GM21447 (cell line): ENCODE measurements around the gene TMEM63A.
"Not testable (repeated sequence)": the region's sequence is repeated elsewhere in the genome, so short reads cannot be mapped to it uniquely, and the experiment has no call there.

Experiments used
- ATAC-seq: cut with Tn5 transposase; IDR thresholded peaks from one replicate; pipeline ENCODE4 v1.9.1; 2021; ENCODE audit not compliant: unreplicated experiment

Gene TMEM63A

DNA sequence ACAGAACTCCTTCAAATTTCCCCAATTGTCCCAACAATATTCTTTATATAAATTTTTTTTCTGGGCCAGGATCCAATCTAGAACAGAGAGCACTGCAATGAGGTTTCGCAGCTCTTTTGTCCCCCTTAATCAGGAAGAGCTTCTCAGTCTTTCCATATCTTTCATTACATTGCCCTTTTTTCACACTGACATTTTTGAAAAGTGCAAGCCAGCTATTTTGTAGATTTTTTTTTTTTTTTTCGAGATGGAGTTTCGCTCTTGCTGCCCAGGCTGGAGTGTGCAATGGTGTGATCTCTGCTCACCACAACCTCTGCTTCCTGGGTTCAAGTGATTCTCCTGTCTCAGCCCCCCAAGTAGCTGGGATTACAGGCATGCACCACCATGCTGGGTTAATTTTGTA is 75.4 kb downstream of the TMEM63A start:
- not testable (repeated sequence) for ATAC-seq

DNA sequence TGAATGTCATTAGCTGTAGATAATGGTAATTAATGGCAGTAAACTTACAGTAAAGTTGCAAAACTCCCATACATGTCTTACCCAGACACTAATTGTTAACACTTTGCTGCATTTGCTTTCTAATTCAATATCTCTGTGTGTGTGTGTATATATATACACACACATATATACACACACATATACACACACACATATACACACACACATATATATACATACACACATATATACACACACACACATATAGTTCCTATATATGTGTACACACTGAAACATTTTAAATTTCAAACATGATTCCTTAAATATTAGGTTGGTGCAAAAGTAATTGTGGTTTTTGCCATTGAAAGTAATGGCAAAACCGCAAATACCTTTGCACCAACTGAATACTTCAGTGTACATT is 75.9 kb downstream of the TMEM63A start:
- ATAC-seq: no peak

DNA sequence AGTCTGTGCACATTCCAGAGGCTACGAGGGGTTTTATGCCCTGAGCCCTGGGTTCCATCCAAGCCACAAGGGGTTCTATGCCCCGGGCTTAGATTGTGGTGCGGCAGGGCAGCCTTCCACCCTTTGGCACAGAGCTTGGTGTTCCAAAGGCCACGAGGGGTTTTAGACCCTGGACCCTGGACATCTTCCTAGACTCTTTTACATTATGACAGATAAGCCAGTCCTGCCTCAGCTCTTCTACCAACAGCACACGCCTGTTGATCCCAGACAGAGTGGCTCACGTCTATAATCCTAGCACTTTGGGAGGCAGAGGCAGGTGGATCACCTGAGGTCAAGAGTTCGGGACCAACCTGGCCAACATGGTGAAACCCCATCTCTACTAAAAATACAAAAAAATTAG is 81.0 kb downstream of the TMEM63A start:
- ATAC-seq: not testable (repeated sequence)

DNA sequence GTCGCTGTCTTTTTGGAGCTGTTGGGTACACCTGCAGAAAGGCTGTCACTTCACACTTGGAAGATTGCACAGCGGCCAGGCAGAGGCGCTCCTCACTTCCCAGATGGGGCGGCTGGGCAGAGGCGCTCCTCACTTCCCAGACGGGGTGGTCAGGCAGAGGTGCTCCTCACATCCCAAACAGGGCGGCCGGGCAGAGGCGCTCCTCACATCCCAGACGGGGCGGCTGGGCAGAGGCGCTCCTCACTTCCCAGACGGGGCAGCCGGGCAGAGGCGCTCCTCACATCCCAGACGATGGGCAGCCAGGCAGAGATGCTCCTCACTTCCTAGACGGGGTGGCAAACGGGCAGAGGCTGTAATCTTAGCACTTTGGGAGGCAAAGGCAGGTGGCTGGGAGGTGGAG is 86.1 kb downstream of the TMEM63A start:
- not testable (repeated sequence) for ATAC-seq
